Measurements from ENCODE around the gene PCBP2.
"Not testable (repeated sequence)": the region's sequence is repeated elsewhere in the genome, so short reads cannot be mapped to it uniquely, and the experiment has no call there.

Gene PCBP2

GRCh38 chr12:53427905-53428594, 23.9 kb upstream of the PCBP2 start:
- no peaks in the 10 kb centered on the region for H3K36me3 Mint-ChIP-seq
- H3K4me1 Mint-ChIP-seq, result no peaks in the 10 kb centered on the region
- H3K27ac Mint-ChIP-seq, result no peak overlapping the region
- peak; percentile 44 for ATAC-seq
- H3K27me3 Mint-ChIP-seq, result no peaks in the 10 kb centered on the region
- no peak overlapping the region for H3K4me3 Mint-ChIP-seq
- no peaks in the 10 kb centered on the region for H3K9me3 Mint-ChIP-seq

- no peak overlapping the region for H3K4me3 Mint-ChIP-seq
- H3K27me3 Mint-ChIP-seq, result no peaks in the 10 kb centered on the region
- no peak for ATAC-seq
- H3K36me3 Mint-ChIP-seq, result no peaks in the 10 kb centered on the region
- no peaks in the 10 kb centered on the region for H3K9me3 Mint-ChIP-seq
- no peaks in the 10 kb centered on the region for H3K4me1 Mint-ChIP-seq
- no peak overlapping the region for H3K27ac Mint-ChIP-seq
Observed at GRCh38 chr12:53428741-53429140, 23.2 kb upstream of the PCBP2 start.

GRCh38 chr12:53430116-53430515, 21.8 kb upstream of the PCBP2 start:
- no peaks in the 10 kb centered on the region for H3K36me3 Mint-ChIP-seq
- no peaks in the 10 kb centered on the region for H3K9me3 Mint-ChIP-seq
- H3K27me3 Mint-ChIP-seq, result no peaks in the 10 kb centered on the region
- no peaks in the 10 kb centered on the region for H3K4me1 Mint-ChIP-seq
- no peak overlapping the region for H3K27ac Mint-ChIP-seq
- H3K4me3 Mint-ChIP-seq, result no peak overlapping the region
- ATAC-seq, result no peak

- Mint-ChIP-seq H3K9me3 (no peaks in the 10 kb centered on the region), H3K27me3 (no peaks in the 10 kb centered on the region), H3K4me3 (no peak overlapping the region), H3K36me3 (no peaks in the 10 kb centered on the region), H3K4me1 (no peaks in the 10 kb centered on the region), H3K27ac (no peak overlapping the region)
- peak; percentile 20 for ATAC-seq
Observed at GRCh38 chr12:53431187-53431586, 20.7 kb upstream of the PCBP2 start.

- not testable (repeated sequence) for H3K27me3 Mint-ChIP-seq, H3K4me3 Mint-ChIP-seq, H3K4me1 Mint-ChIP-seq, H3K9me3 Mint-ChIP-seq, H3K27ac Mint-ChIP-seq, H3K36me3 Mint-ChIP-seq, ATAC-seq
Observed at GRCh38 chr12:53435326-53435725, 16.6 kb upstream of the PCBP2 start.

GRCh38 chr12:53439582-53439981, 12.3 kb upstream of the PCBP2 start:
- H3K27me3 Mint-ChIP-seq, ATAC-seq, H3K9me3 Mint-ChIP-seq, H3K27ac Mint-ChIP-seq, H3K4me3 Mint-ChIP-seq: not testable (repeated sequence)
- Mint-ChIP-seq H3K4me1 (peaks cover 26% of the 10 kb centered on the region), H3K36me3 (peaks cover 25% of the 10 kb centered on the region)

- peak; percentile 100 for ATAC-seq
- Mint-ChIP-seq H3K36me3 (peaks cover 40% of the 10 kb centered on the region), H3K9me3 (no peaks in the 10 kb centered on the region), H3K4me1 (peaks cover 42% of the 10 kb centered on the region), H3K27ac (peak within 1 kb of the TSS; percentile 90), H3K4me3 (peak within 1 kb of the TSS; percentile 92), H3K27me3 (no peaks in the 10 kb centered on the region)
Observed at GRCh38 chr12:53441040-53441833, 10.7 kb upstream of the PCBP2 start, which contains the start of gene PRR13. Gene PRR13 (plus strand): TSS chr12:53441734. CDS start chr12:53442715, 981 bp downstream.

- no peaks in the 10 kb centered on the region for H3K27me3 Mint-ChIP-seq
- peak overlapping the region; percentile 92 for H3K4me3 Mint-ChIP-seq
- H3K9me3 Mint-ChIP-seq, result no peaks in the 10 kb centered on the region
- peak overlapping the region; percentile 90 for H3K27ac Mint-ChIP-seq
- H3K4me1 Mint-ChIP-seq, result peaks cover 46% of the 10 kb centered on the region
- ATAC-seq, result no peak
- peaks cover 55% of the 10 kb centered on the region for H3K36me3 Mint-ChIP-seq
Observed at GRCh38 chr12:53443955-53444354, 7.9 kb upstream of the PCBP2 start.

GRCh38 chr12:53444593-53445325, 7.1 kb upstream of the PCBP2 start:
- not testable (repeated sequence) for H3K9me3 Mint-ChIP-seq, ATAC-seq, H3K27me3 Mint-ChIP-seq, H3K4me3 Mint-ChIP-seq
- H3K4me1 Mint-ChIP-seq, result peaks cover 46% of the 10 kb centered on the region
- peak overlapping the region; percentile 90 for H3K27ac Mint-ChIP-seq
- H3K36me3 Mint-ChIP-seq, result peaks cover 55% of the 10 kb centered on the region

- no peak for ATAC-seq
- Mint-ChIP-seq H3K27ac (no peak overlapping the region), H3K4me1 (peaks cover 36% of the 10 kb centered on the region), H3K9me3 (no peaks in the 10 kb centered on the region), H3K36me3 (peaks cover 51% of the 10 kb centered on the region), H3K27me3 (no peaks in the 10 kb centered on the region), H3K4me3 (no peak overlapping the region)
Observed at GRCh38 chr12:53450936-53451335, 966 bp upstream of the PCBP2 start.

GRCh38 chr12:53452159-53453077, 516 bp downstream of the PCBP2 start:
- peak overlapping the region; percentile 94 for H3K4me3 Mint-ChIP-seq
- peak overlapping the region; percentile 97 for H3K27ac Mint-ChIP-seq
- H3K9me3 Mint-ChIP-seq, result no peaks in the 10 kb centered on the region
- H3K36me3 Mint-ChIP-seq, result peaks cover 52% of the 10 kb centered on the region
- ATAC-seq, result peak; percentile 66
- H3K27me3 Mint-ChIP-seq, result no peaks in the 10 kb centered on the region
- peaks cover 29% of the 10 kb centered on the region for H3K4me1 Mint-ChIP-seq

GRCh38 chr12:53453953-53454640, 2.2 kb downstream of the PCBP2 start:
- peaks cover 52% of the 10 kb centered on the region for H3K36me3 Mint-ChIP-seq
- H3K9me3 Mint-ChIP-seq, result no peaks in the 10 kb centered on the region

GRCh38 chr12:53454707-53455106, 2.8 kb downstream of the PCBP2 start:
- no peaks in the 10 kb centered on the region for H3K9me3 Mint-ChIP-seq
- H3K27ac Mint-ChIP-seq, result no peak overlapping the region
- peaks cover 35% of the 10 kb centered on the region for H3K4me1 Mint-ChIP-seq
- H3K4me3 Mint-ChIP-seq, result no peak overlapping the region
- H3K27me3 Mint-ChIP-seq, result no peaks in the 10 kb centered on the region
- H3K36me3 Mint-ChIP-seq, result peaks cover 56% of the 10 kb centered on the region
- no peak for ATAC-seq

More at GRCh38 chr12:53453953-53454640, 2.2 kb downstream of the PCBP2 start:
- Mint-ChIP-seq H3K27me3 (no peaks in the 10 kb centered on the region), H3K27ac (peak overlapping the region; percentile 97), H3K4me3 (peak overlapping the region; percentile 94), H3K4me1 (peaks cover 32% of the 10 kb centered on the region)
- no peak for ATAC-seq
